ENCODE results near the gene MAD1L1.

The MAD1L1 gene

GRCh38 chr7:2016761-2017480, 215.8 kb downstream of the MAD1L1 start:
- TF ChIP-seq CTCF (IDR thresholded peaks at IDR 0.05; ENCODE audit: insufficient read depth, low read length, poor library complexity, severe bottlenecking) (no peak), EZH2phosphoT487 (conservative IDR thresholded peaks at IDR 0.05; ENCODE audit: low read length) (no peak)
- no peaks in the 10 kb centered on the region for H3K9me2 ChIP-seq (replicated peaks; ENCODE audit: insufficient read depth, low read length)
- H3K4me3 ChIP-seq (ENCODE audit: insufficient read depth, low read length, poor library complexity, severe bottlenecking), result no peak overlapping the region
- no peak overlapping the region for H2AFZ ChIP-seq (ENCODE audit: low read depth, low read length, severe bottlenecking)
- H3K27me3 ChIP-seq (ENCODE audit: low read length), result no peaks in the 10 kb centered on the region
- H3F3A ChIP-seq (ENCODE audit: insufficient read depth), result no peaks in the 10 kb centered on the region
- H3K9me3 ChIP-seq (ENCODE audit: insufficient read depth, low read length), result no peaks in the 10 kb centered on the region
- no peaks in the 10 kb centered on the region for H4K20me1 ChIP-seq (ENCODE audit: low read depth, low read length)
- H3K36me3 ChIP-seq (ENCODE audit: low read length), result no peaks in the 10 kb centered on the region
- no peaks in the 10 kb centered on the region for H3K79me2 ChIP-seq (ENCODE audit: insufficient read depth, low read length)
- H3K4me2 ChIP-seq (ENCODE audit: low read depth, low read length, poor library complexity, severe bottlenecking), result no peak overlapping the region
- no peak overlapping the region for H3K9ac ChIP-seq (ENCODE audit: low read length)
- no peak overlapping the region for H3K27ac ChIP-seq (ENCODE audit: low read depth, low read length)

- no peak for TF ChIP-seq EZH2phosphoT487 (conservative IDR thresholded peaks at IDR 0.05; ENCODE audit: low read length)
- TF ChIP-seq CTCF (IDR thresholded peaks at IDR 0.05; ENCODE audit: insufficient read depth, low read length, poor library complexity, severe bottlenecking), result no peak
- H3K9ac ChIP-seq (ENCODE audit: low read length), result no peak overlapping the region
- H3K4me3 ChIP-seq (ENCODE audit: insufficient read depth, low read length, poor library complexity, severe bottlenecking), result no peak overlapping the region
- H4K20me1 ChIP-seq (ENCODE audit: low read depth, low read length), result no peaks in the 10 kb centered on the region
- H3K79me2 ChIP-seq (ENCODE audit: insufficient read depth, low read length), result no peaks in the 10 kb centered on the region
- H3K27ac ChIP-seq (ENCODE audit: low read depth, low read length), result no peak overlapping the region
- H3K4me2 ChIP-seq (ENCODE audit: low read depth, low read length, poor library complexity, severe bottlenecking), result no peak overlapping the region
- no peaks in the 10 kb centered on the region for H3K9me2 ChIP-seq (replicated peaks; ENCODE audit: insufficient read depth, low read length)
- H3K36me3 ChIP-seq (ENCODE audit: low read length), result no peaks in the 10 kb centered on the region
- no peaks in the 10 kb centered on the region for H3K27me3 ChIP-seq (ENCODE audit: low read length)
- no peaks in the 10 kb centered on the region for H3F3A ChIP-seq (ENCODE audit: insufficient read depth)
- H2AFZ ChIP-seq (ENCODE audit: low read depth, low read length, severe bottlenecking), result no peak overlapping the region
- no peaks in the 10 kb centered on the region for H3K9me3 ChIP-seq (ENCODE audit: insufficient read depth, low read length)
These were observed 216.6 kb downstream of the MAD1L1 start for GRCh38 chr7:2016021-2016631.

GRCh38 chr7:2015251-2015871, 217.4 kb downstream of the MAD1L1 start:
- no peaks in the 10 kb centered on the region for H3K27me3 ChIP-seq (ENCODE audit: low read length)
- H3F3A ChIP-seq (ENCODE audit: insufficient read depth), result no peaks in the 10 kb centered on the region
- no peaks in the 10 kb centered on the region for H4K20me1 ChIP-seq (ENCODE audit: low read depth, low read length)
- no peak overlapping the region for H2AFZ ChIP-seq (ENCODE audit: low read depth, low read length, severe bottlenecking)
- no peaks in the 10 kb centered on the region for H3K79me2 ChIP-seq (ENCODE audit: insufficient read depth, low read length)
- H3K4me3 ChIP-seq (ENCODE audit: insufficient read depth, low read length, poor library complexity, severe bottlenecking), result no peak overlapping the region
- H3K27ac ChIP-seq (ENCODE audit: low read depth, low read length), result no peak overlapping the region
- H3K9me2 ChIP-seq (replicated peaks; ENCODE audit: insufficient read depth, low read length), result no peaks in the 10 kb centered on the region
- H3K36me3 ChIP-seq (ENCODE audit: low read length), result no peaks in the 10 kb centered on the region
- H3K9me3 ChIP-seq (ENCODE audit: insufficient read depth, low read length), result no peaks in the 10 kb centered on the region
- no peak overlapping the region for H3K4me2 ChIP-seq (ENCODE audit: low read depth, low read length, poor library complexity, severe bottlenecking)
- no peak overlapping the region for H3K9ac ChIP-seq (ENCODE audit: low read length)
- no peak for TF ChIP-seq EZH2phosphoT487 (conservative IDR thresholded peaks at IDR 0.05; ENCODE audit: low read length)
- TF ChIP-seq CTCF (IDR thresholded peaks at IDR 0.05; ENCODE audit: insufficient read depth, low read length, poor library complexity, severe bottlenecking), result no peak
